ENCODE results near the gene NOSTRIN. TPM values are rescaled to one million over a fixed set of nuclear protein-coding genes. Genes with fewer than 3 reads are reported as not detected.

The NOSTRIN gene
- total and polyA plus RNA-seq, 2 of the 8 experiments (the other 6 are each of a cell fraction or from before 2014, with no cell fraction given): not detected

DNA sequence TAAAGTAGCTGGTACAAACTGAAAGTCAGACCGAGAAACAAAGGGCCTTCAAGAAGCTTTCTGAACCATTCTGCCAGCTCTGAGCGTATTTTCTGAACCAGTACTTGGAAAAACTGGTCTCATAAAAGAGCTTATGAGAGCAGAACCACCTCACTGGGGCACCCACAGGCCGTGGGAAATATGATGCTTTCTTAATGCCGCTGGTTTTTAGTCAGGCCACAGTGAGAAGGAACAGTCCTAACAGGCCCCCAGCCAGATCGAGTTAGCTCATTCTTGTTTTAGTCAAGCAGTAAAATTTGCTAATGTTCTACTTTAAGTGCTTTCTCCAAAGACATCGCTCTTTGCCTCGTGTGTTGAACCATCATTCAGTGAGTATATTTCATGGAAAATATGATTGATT is 12.7 kb upstream of the NOSTRIN start:
- no peak overlapping the region for H3K56ac ChIP-seq (replicated peaks; ENCODE audit: insufficient read length, low read depth, low read length)
- no peak overlapping the region for H4K8ac ChIP-seq (ENCODE audit: extremely low read depth, insufficient read depth, low read length)
- no peak overlapping the region for H2AK5ac ChIP-seq (ENCODE audit: low read depth, low read length)
- no peak overlapping the region for H4K91ac ChIP-seq (replicated peaks; ENCODE audit: insufficient read length, low read length)
- no peak overlapping the region for H4K5ac ChIP-seq (ENCODE audit: insufficient read length, low read depth, low read length)
- no peaks in the 10 kb centered on the region for H3K79me2 ChIP-seq (ENCODE audit: control insufficient read depth in 1 of 2, insufficient read depth in 2 of 2, low read length in 2 of 2)
- H2BK120ac ChIP-seq (replicated peaks; ENCODE audit: low read depth, low read length): no peak overlapping the region
- no peaks in the 10 kb centered on the region for H3K23me2 ChIP-seq (ENCODE audit: low read depth, low read length)
- CTCF ChIA-PET (ENCODE audit: partially characterized antibody): interaction anchor here (1.1 to 1.5 kb wide), 2 partner anchors 9 to 16 kb away, joined by 3 to 6 read pairs; no protein-coding TSS in a partner anchor
- H3K27ac ChIP-seq (ENCODE audit: low read depth, low read length): no peak overlapping the region
- no peaks in the 10 kb centered on the region for H3K79me1 ChIP-seq (ENCODE audit: low read depth, low read length)
- no peaks in the 10 kb centered on the region for H3K36me3 ChIP-seq (ENCODE audit: control insufficient read depth in 2 of 4, insufficient read depth in 4 of 4, low read length in 3 of 4)
- no peak overlapping the region for H2BK5ac ChIP-seq (ENCODE audit: low read depth, low read length)
- TF ChIP-seq TAF1 (IDR thresholded peaks at IDR 0.05; ENCODE audit: low read depth, low read length) (no peak), HDAC6 (IDR thresholded peaks at IDR 0.05; ENCODE audit: low read depth, low read length) (no peak), NRF1 (IDR thresholded peaks at IDR 0.05; ENCODE audit: low read depth, low read length) (no peak), BCL11A (IDR thresholded peaks at IDR 0.05; ENCODE audit: low read depth in 2 of 2, low read length in 2 of 2) (no peak), NANOG (IDR thresholded peaks at IDR 0.05; ENCODE audit: insufficient read depth, low read depth, low read length, poor library complexity, severe bottlenecking) (no peak)
- H3K4me3 ChIP-seq (ENCODE audit: extremely low read depth in 1 of 4, insufficient read depth in 2 of 4, low read depth in 3 of 4, low read length in 4 of 4): no peak overlapping the region
- DNase-seq (ENCODE audit: low read depth in 1 of 2, low spot score in 2 of 2): no peak
- no peak overlapping the region for H2BK12ac ChIP-seq (ENCODE audit: low read depth, low read length)
- no peak overlapping the region for H3K4ac ChIP-seq (replicated peaks; ENCODE audit: insufficient read length, low read depth, low read length)
- no peak overlapping the region for H3K4me2 ChIP-seq (ENCODE audit: insufficient read depth in 1 of 2, low read depth in 2 of 2, low read length in 2 of 2)
- 90% methylated on average over 7 of the region's 7 CpGs; no CpG with 5 or more reads in 1 of the 2 experiments for WGBS, 2 experiments (ENCODE audit: extremely low coverage in 1 of 2, insufficient coverage in 1 of 2, insufficient read length in 1 of 2, insufficient replicate concordance in 2 of 2, low coverage in 1 of 2, low lambda C conversion rate in 2 of 2, missing lambda C conversion rate in 1 of 2)
- H3K23ac ChIP-seq (ENCODE audit: insufficient read length): no peak overlapping the region
- H3K9ac ChIP-seq (replicated peaks in 1 of 4; ENCODE audit: extremely low read depth in 1 of 4, low read depth in 3 of 4, low read length in 3 of 4): no peak overlapping the region
- FAIRE-seq: no peak
- POLR2A ChIA-PET (ENCODE audit: partially characterized antibody): no interaction called here
- H2BK20ac ChIP-seq (ENCODE audit: low read length): no peak overlapping the region
- H3K14ac ChIP-seq (ENCODE audit: insufficient read length): no peak overlapping the region
- H3K4me1 ChIP-seq (replicated peaks in 1 of 4; ENCODE audit: control insufficient read depth in 3 of 4, insufficient read depth in 4 of 4, low read length in 3 of 4): peaks cover 0 to 3% (median 0%) of the 10 kb centered on the region in 4 experiments; a peak in 2 of 7 replicates
- H3K27me3 ChIP-seq (replicated peaks in 1 of 4; ENCODE audit: control insufficient read depth in 3 of 4, extremely low read depth in 1 of 4, insufficient read depth in 3 of 4, low read length in 3 of 4): peaks cover 0 to 2% (median 0%) of the 10 kb centered on the region in 4 experiments; a peak in 1 of 7 replicates
- H2BK15ac ChIP-seq (ENCODE audit: low read length): no peak overlapping the region
- H3K18ac ChIP-seq (ENCODE audit: extremely low read depth, low read length): no peak overlapping the region
- no peaks in the 10 kb centered on the region for H4K20me1 ChIP-seq (replicated peaks in 1 of 2; ENCODE audit: control insufficient read depth in 1 of 2, insufficient read depth in 2 of 2, low read length in 2 of 2)
- no peak overlapping the region for H2AFZ ChIP-seq (ENCODE audit: low read length)
- H3K9me3 ChIP-seq (ENCODE audit: insufficient read depth in 2 of 2, low read depth in 1 of 2, low read length in 1 of 2): no peaks in the 10 kb centered on the region

Data from H1 (cell line).